Uterus (tissue), 4 donors: ENCODE data around the gene ZNF547. TPM values are rescaled to one million over a fixed set of nuclear protein-coding genes. Genes with fewer than 3 reads are reported as not detected.

ENCODE experiments used
- DNase-seq, 2 donors: peaks; one replicate each; pipeline ENCODE4 v3.0.0-alpha.2; 2019 to 2020
- H3K27ac ChIP-seq, 2 donors: fragments of 200-600 bp; sonication (generic); 1 replicate in 1 of 2; 2 replicates in 1 of 2; pipeline ENCODE4 v1.5.1; 2016 to 2018
- H3K27me3 ChIP-seq, 2 donors: fragments of 200-600 bp; sonication (generic); one replicate each; pipeline ENCODE4 v1.5.1; 2018 to 2019; ENCODE audit warnings: control low read depth in 1 of 2
- H3K36me3 ChIP-seq, 2 donors: fragments of 200-600 bp; sonication (generic); one replicate each; pipeline ENCODE4 v1.5.1; 2019; ENCODE audit warnings: control low read depth in 1 of 2
- H3K4me1 ChIP-seq, 2 donors: fragments of 200-600 bp; sonication (generic); one replicate each; pipeline ENCODE4 v1.5.1; 2018 to 2019; ENCODE audit warnings: control low read depth in 1 of 2
- H3K4me3 ChIP-seq, 2 donors: fragments of 200-600 bp; sonication (generic); 1 replicate in 1 of 2; 2 replicates in 1 of 2; pipeline ENCODE4 v1.5.1; 2018 to 2019; ENCODE audit warnings: mild to moderate bottlenecking in 1 of 2
- H3K9me3 ChIP-seq, 2 donors: fragments of 200-600 bp; sonication (generic); one replicate each; pipeline ENCODE4 v1.5.1; 2019; ENCODE audit warnings: control low read depth in 1 of 2
- POLR2A ChIP-seq, 2 donors: fragments of 450-650 bp; IDR thresholded peaks; one replicate each; pipeline ENCODE4 v1.6.1; 2016; ENCODE audit warnings: antibody characterized with exemption in 2 of 2, mild to moderate bottlenecking in 1 of 2, moderate library complexity in 1 of 2
- intact Hi-C: fragments of 100-400 bp; cut with DNase I; formaldehyde crosslinking; loops from one replicate; pipeline ENCODE4 v1.15.1; 2023; ENCODE audit warnings: low total_unique reads
- total RNA-seq, 4 donors: library from RNA; depleted of rRNA in 3 of 4; stranded (reverse); fragments of >200 nt in 3 of 4; gene quantifications; one replicate each; pipeline versions ENCODE4 v1.1.0 to v1.2.4, GENCODE V29; 2014 to 2023
- TF ChIP-seq, protein P1 (sequence below), 4 experiments: fragments of 200-600 bp in 2 of 4; fragments of 450-650 bp in 2 of 4; sonication (generic) in 2 of 4; IDR thresholded peaks; one replicate each; pipeline ENCODE4 v1.5.1; 2016 to 2019; ENCODE audit warnings: antibody characterized with exemption in 4 of 4, mild to moderate bottlenecking in 2 of 4, moderate library complexity in 1 of 4
- donor health status: DM: yes; HTN: yes; CAD: no.

ZNF547 gene
- total RNA-seq, 4 donors from 2014 or later, result 2.1 to 5.7 TPM; not detected in 2

DNA sequence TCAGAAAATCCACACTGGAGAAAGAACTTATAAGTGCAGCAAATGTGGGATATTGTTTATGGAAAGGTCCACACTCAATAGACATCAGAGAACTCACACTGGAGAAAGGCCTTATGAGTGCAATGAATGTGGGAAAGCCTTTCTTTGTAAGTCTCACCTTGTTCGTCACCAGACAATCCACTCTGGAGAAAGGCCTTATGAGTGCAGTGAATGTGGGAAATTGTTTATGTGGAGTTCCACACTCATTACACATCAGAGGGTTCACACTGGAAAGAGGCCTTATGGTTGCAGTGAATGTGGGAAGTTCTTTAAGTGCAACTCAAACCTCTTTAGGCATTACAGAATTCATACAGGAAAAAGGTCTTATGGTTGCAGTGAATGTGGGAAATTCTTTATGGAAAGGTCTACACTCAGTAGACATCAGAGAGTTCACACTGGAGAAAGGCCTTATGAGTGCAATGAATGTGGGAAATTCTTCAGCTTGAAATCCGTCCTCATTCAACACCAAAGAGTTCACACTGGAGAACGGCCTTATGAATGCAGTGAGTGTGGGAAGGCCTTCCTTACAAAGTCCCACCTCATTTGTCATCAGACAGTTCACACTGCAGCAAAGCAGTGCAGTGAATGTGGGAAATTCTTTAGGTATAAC, 14.3 kb downstream of the ZNF547 start:
- H3K4me1 ChIP-seq, result no peaks in the 10 kb centered on the region
- no peak for TF ChIP-seq POLR2A (IDR thresholded peaks at IDR 0.05)
- TF ChIP-seq, protein P1, sequence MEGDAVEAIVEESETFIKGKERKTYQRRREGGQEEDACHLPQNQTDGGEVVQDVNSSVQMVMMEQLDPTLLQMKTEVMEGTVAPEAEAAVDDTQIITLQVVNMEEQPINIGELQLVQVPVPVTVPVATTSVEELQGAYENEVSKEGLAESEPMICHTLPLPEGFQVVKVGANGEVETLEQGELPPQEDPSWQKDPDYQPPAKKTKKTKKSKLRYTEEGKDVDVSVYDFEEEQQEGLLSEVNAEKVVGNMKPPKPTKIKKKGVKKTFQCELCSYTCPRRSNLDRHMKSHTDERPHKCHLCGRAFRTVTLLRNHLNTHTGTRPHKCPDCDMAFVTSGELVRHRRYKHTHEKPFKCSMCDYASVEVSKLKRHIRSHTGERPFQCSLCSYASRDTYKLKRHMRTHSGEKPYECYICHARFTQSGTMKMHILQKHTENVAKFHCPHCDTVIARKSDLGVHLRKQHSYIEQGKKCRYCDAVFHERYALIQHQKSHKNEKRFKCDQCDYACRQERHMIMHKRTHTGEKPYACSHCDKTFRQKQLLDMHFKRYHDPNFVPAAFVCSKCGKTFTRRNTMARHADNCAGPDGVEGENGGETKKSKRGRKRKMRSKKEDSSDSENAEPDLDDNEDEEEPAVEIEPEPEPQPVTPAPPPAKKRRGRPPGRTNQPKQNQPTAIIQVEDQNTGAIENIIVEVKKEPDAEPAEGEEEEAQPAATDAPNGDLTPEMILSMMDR (IDR thresholded peaks at IDR 0.05), result no peak
- no peak overlapping the region for H3K4me3 ChIP-seq
- intact Hi-C loops, result no loop called here
- DNase-seq, result no peak
- H3K36me3 ChIP-seq, result no peaks in the 10 kb centered on the region
- H3K27me3 ChIP-seq, result no peaks in the 10 kb centered on the region
- H3K9me3 ChIP-seq, result peaks cover 0 to 11% of the 10 kb centered on the region in 2 donors
- H3K27ac ChIP-seq, result no peak overlapping the region

DNA sequence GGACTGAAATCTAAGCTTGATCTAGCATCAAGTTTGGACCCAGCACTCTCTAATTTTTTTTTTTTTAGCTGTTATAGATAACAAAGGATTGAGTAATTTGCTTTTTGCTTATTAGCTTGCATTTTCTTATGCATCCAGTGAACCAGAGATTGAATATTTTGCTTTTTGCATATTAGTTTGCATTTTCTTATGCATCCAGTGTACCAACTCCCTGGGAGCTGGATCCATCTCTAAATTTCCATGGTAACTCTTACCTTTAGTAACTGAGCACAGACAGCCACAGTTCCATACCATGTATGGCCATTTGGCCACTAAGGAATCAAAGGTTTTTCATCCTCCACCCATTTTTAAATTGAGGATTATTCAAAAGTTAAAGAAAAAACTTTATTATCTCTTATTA, 17.6 kb downstream of the ZNF547 start:
- Histone ChIP-seq H3K36me3 (no peaks in the 10 kb centered on the region), H3K27me3 (no peaks in the 10 kb centered on the region), H3K27ac (no peak overlapping the region), H3K9me3 (peaks cover 0 to 11% of the 10 kb centered on the region in 2 donors), H3K4me1 (no peaks in the 10 kb centered on the region), H3K4me3 (no peak overlapping the region)
- intact Hi-C loops, result no loop called here
- DNase-seq, result no peak
- TF ChIP-seq POLR2A (IDR thresholded peaks at IDR 0.05), result no peak
- TF ChIP-seq, protein P1 (IDR thresholded peaks at IDR 0.05), result no peak

DNA sequence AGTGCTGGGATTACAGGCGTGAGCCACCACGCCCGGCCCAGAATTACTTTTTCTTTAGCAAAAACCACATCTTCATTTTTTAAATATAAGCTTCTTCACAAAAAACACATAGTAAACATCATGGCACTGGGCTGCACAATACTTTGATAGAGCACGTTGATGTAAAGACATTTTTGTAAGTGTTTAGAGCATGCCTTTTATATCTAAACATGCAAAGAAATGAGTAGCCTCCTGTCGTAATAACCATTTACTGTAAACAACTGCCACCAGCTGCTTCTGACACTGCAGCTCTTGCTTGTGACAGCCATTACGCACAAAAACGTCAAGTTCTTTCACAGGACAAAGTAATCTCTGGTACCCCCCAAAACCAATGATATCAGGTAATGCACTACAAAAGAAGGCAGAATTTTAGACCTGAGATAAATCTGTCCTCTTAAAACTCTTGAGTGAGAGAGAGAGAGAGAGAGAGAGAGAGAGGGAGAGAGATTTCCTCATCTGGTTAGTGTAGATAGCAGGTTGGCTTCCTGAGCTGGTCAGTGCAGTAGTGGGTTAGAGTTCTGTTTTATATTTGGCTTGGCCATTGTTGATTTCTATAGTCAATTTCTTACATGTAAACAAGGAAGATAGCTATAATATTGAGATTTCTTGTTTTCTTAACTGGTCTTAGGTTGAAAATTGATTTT, 19.6 kb downstream of the ZNF547 start:
- Histone ChIP-seq H3K36me3 (no peaks in the 10 kb centered on the region), H3K4me3 (no peak overlapping the region), H3K27me3 (no peaks in the 10 kb centered on the region), H3K27ac (no peak overlapping the region), H3K9me3 (peaks cover 0 to 7% of the 10 kb centered on the region in 2 donors), H3K4me1 (no peaks in the 10 kb centered on the region)
- DNase-seq, result no peak
- TF ChIP-seq POLR2A (IDR thresholded peaks at IDR 0.05), result no peak
- TF ChIP-seq, protein P1 (IDR thresholded peaks at IDR 0.05), result no peak
- intact Hi-C loops, result no loop called here

DNA sequence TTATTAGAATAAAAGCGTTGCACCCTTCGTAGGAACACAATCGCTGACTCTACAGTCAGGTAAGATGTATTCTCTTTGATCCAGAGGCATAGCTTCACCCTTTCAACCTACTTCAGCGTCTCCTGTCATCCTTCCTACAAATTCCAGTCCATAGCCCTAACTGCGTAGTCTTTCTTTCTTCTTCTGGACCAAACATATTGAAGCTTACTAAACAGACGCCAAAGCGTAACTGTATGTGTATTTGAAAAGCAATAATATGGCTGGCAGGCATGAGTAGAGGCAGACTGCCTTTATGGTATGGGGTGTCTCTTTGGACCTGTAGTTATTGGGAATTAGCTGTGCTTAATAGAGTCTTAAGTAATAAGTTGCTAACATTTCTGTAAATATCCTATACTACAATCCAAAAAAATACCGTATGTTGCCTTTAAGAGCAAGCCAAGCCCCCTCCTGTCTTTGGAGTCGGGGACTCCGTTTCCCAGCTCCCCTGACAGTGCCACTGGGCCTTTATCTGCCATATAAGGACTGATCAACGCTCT, 25.9 kb downstream of the ZNF547 start:
- Histone ChIP-seq H3K4me1 (no peaks in the 10 kb centered on the region), H3K27ac (peak overlapping the region; percentile 89), H3K27me3 (no peaks in the 10 kb centered on the region), H3K9me3 (peaks cover 0 to 18% of the 10 kb centered on the region in 2 donors), H3K36me3 (no peaks in the 10 kb centered on the region), H3K4me3 (peak overlapping the region; percentile 78)
- no peak for TF ChIP-seq POLR2A (IDR thresholded peaks at IDR 0.05)
- TF ChIP-seq, protein P1 (IDR thresholded peaks at IDR 0.05), result no peak
- intact Hi-C loops, result no loop called here
- DNase-seq, result no peak
